HepG2 (cell line): Measurements from ENCODE around the gene ZNRF3. TPM values are rescaled to one million over a fixed set of nuclear protein-coding genes. Genes with fewer than 3 reads are reported as not detected.
A peak's percentile ranks its signal among the peaks of the same experiment; 100 is the strongest.

Source experiments
- CEBPB ChIP-seq: IDR thresholded peaks from 2 replicates; pipeline ENCODE4 v1.6.1; 2011; ENCODE audit warnings: low read depth, low read length, improper control_type of control experiment, borderline replicate concordance
- FOXA3 ChIP-seq: IDR thresholded peaks from 2 replicates; pipeline ENCODE4 v1.6.1; 2016; ENCODE audit warnings: missing genetic modification reagents, missing compliant biosample characterization
- FUBP1 ChIP-seq: sonication (generic); formaldehyde crosslinking; IDR thresholded peaks from 2 replicates; pipeline ENCODE4 v1.5.1; 2020; ENCODE audit warnings: missing genetic modification reagents, mild to moderate bottlenecking, borderline replicate concordance
- MAFF ChIP-seq: IDR thresholded peaks from 2 replicates; pipeline ENCODE4 v1.6.1; 2011; ENCODE audit warnings: low read depth, low read length, improper control_type of control experiment
- MATR3 ChIP-seq: sonication (generic); formaldehyde crosslinking; IDR thresholded peaks from 2 replicates; pipeline ENCODE4 v1.4.0; 2020; ENCODE audit warnings: missing genetic modification reagents
- MYNN ChIP-seq: sonication (generic); formaldehyde crosslinking; IDR thresholded peaks from 2 replicates; pipeline ENCODE4 v1.4.0; 2020; ENCODE audit warnings: mild to moderate bottlenecking, low read depth, missing genetic modification reagents
- RBAK ChIP-seq: sonication (generic); formaldehyde crosslinking; IDR thresholded peaks from 2 replicates; pipeline ENCODE4 v1.5.1; 2020; ENCODE audit warnings: mild to moderate bottlenecking, missing genetic modification reagents
- REXO4 ChIP-seq: sonication (generic); formaldehyde crosslinking; IDR thresholded peaks from 2 replicates; pipeline ENCODE4 v1.8.0; 2022; ENCODE audit warnings: missing genetic modification reagents, mild to moderate bottlenecking, borderline replicate concordance
- SCMH1 ChIP-seq: sonication (generic); formaldehyde crosslinking; IDR thresholded peaks from 2 replicates; pipeline ENCODE4 v1.9.0; 2021; ENCODE audit warnings: missing genetic modification reagents, mild to moderate bottlenecking, borderline replicate concordance
- SRSF1 ChIP-seq: fragments of 200-400 bp; formaldehyde crosslinking; optimal IDR thresholded peaks from 2 replicates; pipeline ENCODE3; 2017; ENCODE audit warnings: mild to moderate bottlenecking, low read depth, low read length, moderate library complexity
- UBTF ChIP-seq: sonication (generic); formaldehyde crosslinking; IDR thresholded peaks from 2 replicates; pipeline ENCODE4 v1.4.0; 2020; ENCODE audit warnings: mild to moderate bottlenecking, missing genetic modification reagents
- ZFP36L2 ChIP-seq: sonication (generic); formaldehyde crosslinking; IDR thresholded peaks from 2 replicates; pipeline ENCODE4 v1.4.0; 2020; ENCODE audit warnings: missing genetic modification reagents
- ZFP91 ChIP-seq: sonication (generic); formaldehyde crosslinking; IDR thresholded peaks from 2 replicates; pipeline ENCODE4 v1.9.0; 2022; ENCODE audit warnings: missing genetic modification reagents, mild to moderate bottlenecking, borderline replicate concordance
- ZHX1 ChIP-seq: sonication (generic); formaldehyde crosslinking; IDR thresholded peaks from 2 replicates; pipeline ENCODE4 v1.8.1; 2022; ENCODE audit warnings: low read depth, mild to moderate bottlenecking, missing genetic modification reagents
- ZNF180 ChIP-seq: sonication (generic); formaldehyde crosslinking; IDR thresholded peaks from 2 replicates; pipeline ENCODE4 v1.4.0; 2020; ENCODE audit warnings: low read depth, missing genetic modification reagents, borderline replicate concordance
- ZNF230 ChIP-seq: sonication (generic); formaldehyde crosslinking; IDR thresholded peaks from 2 replicates; pipeline ENCODE4 v1.4.0; 2020; ENCODE audit warnings: mild to moderate bottlenecking, missing genetic modification reagents
- ZNF276 ChIP-seq: sonication (generic); formaldehyde crosslinking; IDR thresholded peaks from 2 replicates; pipeline ENCODE4 v1.4.0; 2020; ENCODE audit warnings: mild to moderate bottlenecking, low read depth, missing genetic modification reagents
- ZNF460 ChIP-seq: sonication (generic); formaldehyde crosslinking; IDR thresholded peaks from 2 replicates; pipeline ENCODE4 v1.5.1; 2020; ENCODE audit warnings: missing genetic modification reagents, mild to moderate bottlenecking, borderline replicate concordance
- polyA plus RNA-seq, 8 experiments: library from polyadenylated mRNA; depleted of rRNA in 3 of 8; stranded (reverse) in 7 of 8; unstranded in 1 of 8; fragments of >200 nt; fragmentation: Illumina TruSeq in 4 of 8; extraction: Trizol in 4 of 8; gene quantifications; 2 replicates each; pipeline versions ENCODE4 v1.2.1 to v1.2.3, GENCODE V29; 2011 to 2016; ENCODE audit warnings: low read depth in 4 of 8, missing spikeins in 1 of 8, mixed read lengths in 1 of 8; ENCODE audit not compliant: insufficient read depth in 1 of 8
- total RNA-seq, 5 experiments: library from RNA; depleted of rRNA; stranded (reverse); fragments of >200 nt; fragmentation: Illumina TruSeq; extraction: Trizol; gene quantifications; 2 replicates each; pipeline ENCODE4 v1.2.3, GENCODE V29; 2016; ENCODE audit warnings: low read depth in 1 of 5

ZNRF3 gene
- total and polyA plus RNA-seq, 2 of the 13 experiments (the other 11 are each of a cell fraction or from before 2014, with no cell fraction given): 20.3 to 36.7 TPM

- TF ChIP-seq SCMH1 (CRISPR knock-in tag) (no peak), REXO4 (no peak), MAFF (no peak), ZHX1 (CRISPR knock-in tag) (no peak), RBAK (no peak), SRSF1 (no peak), ZNF276 (CRISPR knock-in tag) (0 out of 2 replicates have a peak, but pooled peaks have one; percentile 42), ZFP91 (no peak), ZNF460 (CRISPR knock-in tag) (no peak), ZNF180 (CRISPR knock-in tag) (no peak), UBTF (peak; percentile 62), MATR3 (CRISPR knock-in tag) (no peak), FUBP1 (CRISPR knock-in tag) (no peak), ZFP36L2 (no peak), MYNN (CRISPR knock-in tag) (no peak), ZNF230 (CRISPR knock-in tag) (no peak), FOXA3 (CRISPR knock-in tag) (no peak), CEBPB (no peak)
Measured at GRCh38 chr22:29071261-29072045, 188.1 kb downstream of the ZNRF3 start (continued).
